GM19025 (cell line): ENCODE measurements around the gene MBNL2.
"Not testable (repeated sequence)": the region's sequence is repeated elsewhere in the genome, so short reads cannot be mapped to it uniquely, and the experiment has no call there.

ENCODE experiments used
- ATAC-seq: cut with Tn5 transposase; IDR thresholded peaks from one replicate; pipeline ENCODE4 v1.9.1; 2021; ENCODE audit warnings: mild to moderate bottlenecking, low read depth, moderate library complexity; ENCODE audit not compliant: unreplicated experiment

MBNL2 gene

DNA sequence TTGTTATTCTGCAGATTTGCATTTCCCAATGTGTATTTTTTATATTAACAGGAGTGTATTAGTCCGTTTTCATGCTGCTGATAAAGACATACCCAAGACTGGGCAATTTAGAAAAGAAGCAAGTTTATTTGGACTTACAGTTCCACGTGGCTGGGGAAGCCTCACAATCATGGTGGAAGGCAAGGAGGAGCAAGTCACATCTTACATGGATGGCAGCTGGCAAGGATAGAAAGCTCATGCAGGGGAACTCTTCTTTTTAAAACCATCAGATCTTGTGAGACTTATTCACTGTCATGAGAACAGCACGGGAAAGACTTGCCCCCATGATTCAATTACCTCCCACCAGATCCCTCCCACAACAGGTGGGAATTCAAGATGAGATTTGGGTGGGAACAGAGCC is 14.9 kb upstream of the MBNL2 start:
- ATAC-seq: not testable (repeated sequence)

DNA sequence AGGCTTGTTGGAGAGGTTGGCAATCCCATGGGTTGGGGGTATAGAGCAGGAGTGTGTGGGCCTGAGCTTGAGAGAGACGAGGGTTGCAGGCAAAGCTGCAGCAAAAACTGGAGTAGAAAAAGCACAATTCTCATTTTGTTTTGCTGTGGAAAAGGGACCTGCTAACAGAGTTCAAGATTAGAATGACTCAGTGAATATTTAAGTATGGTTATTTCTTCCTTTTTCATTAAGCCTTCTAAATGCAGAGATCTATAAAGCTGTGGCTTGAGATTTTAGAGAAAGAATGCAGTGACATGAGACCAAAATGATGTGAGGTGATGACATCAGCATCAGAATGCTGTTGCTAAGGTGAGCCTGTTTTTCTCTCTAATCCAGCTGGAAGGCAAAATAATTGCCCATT is 10.8 kb upstream of the MBNL2 start:
- no peak for ATAC-seq

DNA sequence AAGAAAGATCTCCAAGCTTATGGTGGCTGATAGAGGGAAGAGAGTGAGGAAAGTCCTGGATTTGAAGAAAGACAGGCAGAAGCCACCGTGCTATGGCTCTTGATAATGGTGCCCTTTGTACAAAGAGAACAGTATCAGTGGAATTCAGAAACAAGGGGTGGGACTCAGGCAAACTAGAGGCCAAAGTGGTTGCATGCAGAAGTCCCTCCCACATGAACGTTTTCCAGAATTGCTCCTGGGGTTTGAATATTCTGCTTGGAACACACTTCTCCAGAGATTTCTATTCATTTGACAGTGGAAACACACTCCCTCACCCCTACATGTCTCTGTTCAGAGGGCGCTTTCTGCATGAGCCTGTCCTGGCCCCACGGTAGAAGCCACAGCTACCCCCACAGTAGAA is 10.1 kb upstream of the MBNL2 start:
- ATAC-seq: no peak

DNA sequence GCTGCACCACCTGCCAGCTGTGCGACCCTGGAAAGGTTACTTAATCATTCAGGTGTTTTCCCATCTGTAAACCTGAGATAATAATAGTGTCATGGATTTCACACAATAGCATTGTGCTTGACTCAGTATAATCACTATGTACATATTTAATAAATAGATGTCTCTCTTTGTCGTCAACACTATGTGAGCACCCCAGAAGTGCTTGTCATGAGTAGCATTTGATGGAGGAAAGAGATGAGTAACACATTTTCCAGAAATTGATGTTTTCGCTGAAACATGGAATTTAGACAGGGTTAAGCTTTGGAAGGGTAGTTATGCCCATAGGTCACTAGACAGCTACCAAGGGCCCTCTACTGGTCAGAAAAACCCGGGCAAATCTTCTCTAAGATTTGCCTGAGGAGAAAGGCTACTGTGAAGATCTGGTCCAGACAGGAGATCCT is 9.5 kb upstream of the MBNL2 start:
- ATAC-seq: no peak

DNA sequence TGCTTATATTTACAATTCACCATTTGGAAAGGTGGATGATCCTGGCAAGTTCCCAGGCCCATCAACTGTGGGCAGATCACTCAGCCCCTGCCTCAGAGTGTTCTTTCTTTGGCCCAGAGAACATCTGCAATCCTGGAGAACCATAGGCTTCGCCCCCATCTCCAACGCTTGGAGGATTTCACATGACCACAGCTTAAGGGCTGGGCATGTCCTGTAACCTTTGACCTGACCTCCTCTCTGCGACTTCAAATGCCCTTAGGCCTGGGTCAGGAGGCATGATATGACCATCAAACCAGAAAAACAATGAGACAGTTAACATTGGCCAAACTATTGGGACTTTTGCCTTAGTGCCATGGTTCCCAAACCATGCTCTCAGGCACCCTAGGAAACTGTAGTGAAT is 7.2 kb upstream of the MBNL2 start:
- no peak for ATAC-seq

DNA sequence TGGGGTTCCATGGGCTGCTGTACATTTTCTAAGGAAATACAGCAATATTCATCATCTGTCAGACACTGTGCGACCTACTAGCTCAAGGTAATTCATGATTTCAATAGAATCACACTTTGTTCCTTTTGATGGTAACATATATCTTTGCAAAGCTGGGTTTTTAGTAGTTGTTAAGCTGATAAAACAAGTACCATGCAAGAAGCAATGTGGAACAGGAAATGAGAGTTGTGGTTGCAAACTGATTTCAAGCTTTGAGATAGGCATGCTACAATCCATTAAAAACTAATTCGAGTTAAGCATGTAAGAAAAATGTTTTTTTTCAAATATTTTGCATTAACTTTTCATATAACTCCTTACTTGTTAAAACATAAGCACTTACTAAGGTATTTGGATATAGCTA is 6.8 kb upstream of the MBNL2 start:
- no peak for ATAC-seq

DNA sequence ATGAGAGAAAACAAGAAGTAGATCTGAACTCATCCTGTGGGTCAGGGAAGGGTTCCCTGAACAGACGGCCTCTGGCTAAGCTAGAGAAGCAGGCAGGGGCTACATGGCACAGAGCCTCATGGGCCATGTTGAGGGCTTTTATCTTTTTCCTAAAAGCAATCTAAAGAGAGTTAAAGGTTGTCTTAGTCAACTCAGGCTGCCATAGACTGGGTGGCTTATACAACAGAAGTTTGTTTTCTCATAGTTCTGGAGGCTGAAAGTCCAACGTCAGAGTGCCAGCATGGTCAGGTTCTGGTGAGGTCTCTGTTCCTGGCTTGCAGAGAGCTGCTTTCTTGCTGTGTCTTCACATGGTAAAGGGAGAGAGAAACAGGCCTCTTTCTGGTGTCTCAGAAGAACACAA is 2.9 kb upstream of the MBNL2 start:
- no peak for ATAC-seq

DNA sequence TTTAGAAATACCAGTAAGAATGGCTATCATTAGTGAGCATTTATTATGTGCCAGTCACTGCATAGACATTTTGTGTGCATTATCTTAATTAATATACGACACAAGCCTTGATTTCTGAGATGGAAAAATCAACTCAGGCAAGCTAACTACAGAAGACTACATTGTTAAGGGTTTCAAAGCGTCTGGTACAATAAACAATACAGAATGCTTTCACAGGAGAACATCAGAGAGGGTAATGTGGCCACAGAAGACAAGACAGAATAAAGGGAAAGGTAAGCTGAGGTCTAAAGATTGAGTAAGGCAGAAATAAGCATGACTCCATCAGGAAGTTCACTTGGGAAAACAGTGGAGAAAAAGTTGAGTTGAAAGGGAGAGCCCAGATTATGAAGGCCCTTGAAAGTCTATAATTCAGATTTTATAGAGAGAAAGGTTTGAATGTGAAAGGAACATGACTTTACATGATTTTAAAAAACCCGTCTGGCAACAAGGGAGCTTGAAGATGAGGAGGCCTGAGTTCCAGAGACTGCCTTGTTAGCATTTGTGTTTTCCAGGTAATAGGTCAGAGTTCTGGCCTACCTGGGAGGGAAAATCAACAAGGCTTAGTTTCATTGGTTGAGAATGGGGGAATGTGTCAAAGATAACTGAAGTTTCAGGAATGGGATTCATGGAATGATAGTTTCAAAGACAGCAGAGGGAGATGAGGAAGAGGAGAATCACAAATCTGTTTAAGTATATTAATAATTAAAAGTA is 1.8 kb upstream of the MBNL2 start:
- no peak for ATAC-seq

DNA sequence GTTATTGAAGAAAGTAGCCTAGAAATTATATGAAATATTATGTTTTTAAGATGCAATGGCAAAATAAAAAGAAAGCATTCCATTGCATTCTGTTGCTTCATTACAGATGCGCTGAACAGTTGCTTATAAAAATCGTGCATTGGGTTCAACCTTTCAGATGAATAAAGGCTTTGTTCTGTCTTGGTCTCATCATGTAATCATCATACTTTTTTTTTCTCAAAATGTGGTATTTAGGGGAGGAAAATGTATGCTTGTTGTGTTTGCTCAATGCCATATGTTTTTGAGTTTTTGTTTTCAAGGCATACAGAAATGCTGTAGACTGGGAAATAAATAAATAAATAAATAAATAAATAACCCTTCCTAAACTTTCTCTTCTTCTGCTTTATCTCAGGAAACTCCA is 1.1 kb upstream of the MBNL2 start:
- ATAC-seq: no peak

DNA sequence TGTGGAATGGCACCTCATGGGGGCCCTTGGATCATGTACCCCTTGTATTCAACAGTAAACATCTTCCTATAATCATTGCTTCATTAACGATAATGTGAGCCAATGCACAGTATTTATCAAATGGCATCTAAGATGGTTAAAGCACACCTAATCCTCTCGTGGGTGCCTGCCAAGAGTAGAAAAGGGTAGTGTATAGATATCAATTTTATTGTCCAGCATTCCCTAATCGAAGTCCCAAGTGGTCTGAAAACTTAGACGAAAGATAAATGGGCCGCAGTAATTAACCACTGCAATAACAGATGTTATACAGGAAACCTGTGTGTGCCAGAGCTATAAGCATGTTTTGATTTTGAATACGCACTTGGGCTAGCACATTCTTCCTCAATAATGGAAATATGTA is 667 bp upstream of the MBNL2 start:
- no peak for ATAC-seq

DNA sequence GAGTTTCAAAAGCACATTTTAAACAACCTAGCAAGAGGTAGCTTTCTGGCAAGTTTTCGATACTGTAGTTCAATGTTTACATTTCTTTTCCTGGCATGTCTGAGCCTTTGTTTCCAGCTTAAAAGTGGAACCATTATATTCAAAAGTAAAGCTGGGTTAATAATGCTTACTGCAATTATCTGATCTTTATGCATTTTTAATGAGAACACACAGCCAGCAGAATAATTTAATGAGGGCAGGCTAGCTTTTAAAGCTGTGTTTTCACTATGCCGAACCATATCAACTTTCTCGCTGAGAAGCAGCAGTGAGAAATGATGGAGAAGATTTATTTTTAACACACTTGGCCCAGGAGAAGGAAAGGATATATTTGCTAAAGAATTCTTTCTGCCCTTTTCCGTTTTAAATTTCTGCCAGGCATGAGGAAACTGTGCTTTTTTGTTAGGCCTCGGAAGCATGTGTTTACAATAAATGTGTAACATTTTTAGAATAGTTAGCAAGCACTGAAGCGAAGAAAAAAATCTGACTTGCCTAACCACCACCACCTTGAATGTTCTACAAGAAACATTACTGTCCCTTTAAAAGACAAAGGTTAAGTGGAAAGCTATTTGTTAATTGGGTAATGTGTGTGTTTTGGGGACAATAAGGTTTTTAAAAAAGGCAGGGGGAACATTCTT is 1.0 kb downstream of the MBNL2 start:
- ATAC-seq: no peak

DNA sequence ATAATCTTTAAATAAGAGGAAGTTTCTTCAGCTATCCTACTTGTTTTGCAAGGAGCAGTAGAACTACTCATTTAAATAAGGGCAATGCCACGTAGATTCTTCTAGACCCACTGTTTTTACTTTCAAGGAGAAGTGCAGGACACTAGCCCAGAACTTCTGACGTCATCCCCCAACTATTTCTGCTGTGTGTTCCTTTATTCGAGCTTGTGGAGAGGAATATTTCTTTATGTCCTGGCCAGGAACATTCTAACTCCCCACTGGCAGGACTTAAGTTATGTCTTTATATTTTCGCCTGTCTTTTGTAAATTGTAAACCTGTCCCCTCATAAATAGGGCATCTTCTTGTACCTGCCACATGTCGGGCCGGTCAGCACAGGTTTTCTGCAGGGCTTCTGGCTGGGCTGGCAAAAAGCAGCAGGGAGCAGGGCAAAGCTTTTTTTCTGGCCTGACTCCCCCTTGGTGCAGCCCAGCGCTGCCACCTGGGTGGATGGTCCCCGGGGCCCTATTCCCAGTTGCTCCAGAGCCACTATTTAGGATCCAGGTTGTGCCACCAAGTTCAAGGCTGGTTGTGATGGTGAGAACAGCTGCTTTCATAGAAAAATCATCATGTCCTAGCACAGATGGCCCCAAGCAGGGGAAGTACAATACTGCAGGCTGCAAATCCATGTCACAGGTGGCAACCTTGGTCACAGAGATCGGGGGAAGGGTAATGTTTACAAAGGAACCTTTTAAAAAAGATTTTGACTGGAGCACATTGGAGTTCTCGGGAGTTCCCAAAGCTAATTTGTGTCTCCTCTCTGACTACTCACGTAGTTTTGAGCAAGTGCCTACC is 1.8 kb downstream of the MBNL2 start:
- no peak for ATAC-seq

DNA sequence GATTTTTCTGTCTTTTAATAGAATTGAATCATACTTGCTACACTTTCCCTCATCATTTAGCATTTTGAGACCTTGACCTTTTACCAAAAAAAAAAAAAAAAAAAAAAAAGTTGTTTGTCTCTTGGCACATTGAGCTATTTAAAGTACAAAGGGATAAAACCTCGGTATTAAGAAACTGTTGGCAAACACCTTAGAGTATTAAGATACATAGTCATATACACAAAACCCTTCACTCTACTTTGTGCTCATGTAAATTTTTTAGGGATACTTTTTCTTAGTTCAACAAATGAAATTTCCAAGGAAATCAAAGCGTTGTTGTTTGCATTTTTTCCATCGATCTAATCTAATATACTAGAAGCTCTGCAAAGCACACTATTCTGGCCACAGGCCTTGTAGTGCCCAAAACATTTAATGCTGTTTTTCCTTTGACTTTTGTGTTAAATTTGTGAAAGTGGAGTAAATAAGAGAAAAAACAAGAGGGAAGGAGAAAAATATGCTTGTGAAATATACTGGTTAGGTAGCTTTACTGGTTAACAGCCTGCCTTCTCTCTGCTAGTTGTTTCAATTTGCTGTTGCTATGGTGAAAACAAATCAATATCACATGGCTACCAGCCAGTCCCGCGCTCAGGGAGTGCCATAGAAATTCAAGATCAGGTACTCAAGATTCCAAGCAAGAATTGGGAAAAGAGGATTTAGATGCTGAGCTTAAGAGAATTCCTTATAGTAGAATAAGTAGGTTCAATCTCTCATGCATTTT is 2.6 kb downstream of the MBNL2 start:
- ATAC-seq: no peak

DNA sequence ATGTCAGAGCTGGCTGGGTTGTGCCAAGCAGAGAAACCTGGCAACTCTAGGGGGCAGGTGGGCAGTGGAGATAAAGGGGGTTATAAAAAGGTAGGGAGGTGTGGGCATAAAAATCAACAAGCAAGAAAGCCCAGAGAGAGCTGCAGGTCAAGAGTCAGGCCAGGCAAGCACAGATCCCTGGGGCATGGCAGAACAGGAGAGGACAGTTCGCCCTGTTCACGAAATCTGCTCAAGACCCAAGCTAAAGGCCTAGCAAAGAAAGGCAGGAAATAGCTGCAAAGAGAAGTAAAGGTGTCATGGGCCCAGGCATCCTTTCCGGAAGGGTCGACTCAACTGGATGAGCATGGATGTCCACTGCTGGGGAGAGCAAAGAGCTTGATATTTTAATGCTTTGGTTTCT is 3.4 kb downstream of the MBNL2 start:
- ATAC-seq: no peak

DNA sequence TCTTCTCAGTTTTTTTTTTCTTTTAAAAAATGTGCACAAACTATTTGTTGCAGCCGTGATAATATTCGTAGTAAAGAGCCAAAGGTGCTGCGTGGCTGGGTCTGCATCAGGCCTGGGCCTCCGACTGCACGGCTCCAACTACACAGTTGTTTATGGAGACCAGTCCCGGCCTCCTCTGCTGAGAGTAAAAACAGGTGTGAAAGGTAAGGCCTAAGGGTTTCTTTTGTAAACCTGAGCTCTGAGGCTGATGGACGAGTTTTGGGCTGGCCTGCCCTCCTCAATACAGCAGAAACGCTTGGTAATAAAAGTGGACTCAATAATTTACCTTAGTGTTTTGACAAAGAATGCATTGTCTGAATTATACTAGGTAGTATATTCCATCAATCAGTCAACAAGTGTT is 3.9 kb downstream of the MBNL2 start:
- no peak for ATAC-seq

DNA sequence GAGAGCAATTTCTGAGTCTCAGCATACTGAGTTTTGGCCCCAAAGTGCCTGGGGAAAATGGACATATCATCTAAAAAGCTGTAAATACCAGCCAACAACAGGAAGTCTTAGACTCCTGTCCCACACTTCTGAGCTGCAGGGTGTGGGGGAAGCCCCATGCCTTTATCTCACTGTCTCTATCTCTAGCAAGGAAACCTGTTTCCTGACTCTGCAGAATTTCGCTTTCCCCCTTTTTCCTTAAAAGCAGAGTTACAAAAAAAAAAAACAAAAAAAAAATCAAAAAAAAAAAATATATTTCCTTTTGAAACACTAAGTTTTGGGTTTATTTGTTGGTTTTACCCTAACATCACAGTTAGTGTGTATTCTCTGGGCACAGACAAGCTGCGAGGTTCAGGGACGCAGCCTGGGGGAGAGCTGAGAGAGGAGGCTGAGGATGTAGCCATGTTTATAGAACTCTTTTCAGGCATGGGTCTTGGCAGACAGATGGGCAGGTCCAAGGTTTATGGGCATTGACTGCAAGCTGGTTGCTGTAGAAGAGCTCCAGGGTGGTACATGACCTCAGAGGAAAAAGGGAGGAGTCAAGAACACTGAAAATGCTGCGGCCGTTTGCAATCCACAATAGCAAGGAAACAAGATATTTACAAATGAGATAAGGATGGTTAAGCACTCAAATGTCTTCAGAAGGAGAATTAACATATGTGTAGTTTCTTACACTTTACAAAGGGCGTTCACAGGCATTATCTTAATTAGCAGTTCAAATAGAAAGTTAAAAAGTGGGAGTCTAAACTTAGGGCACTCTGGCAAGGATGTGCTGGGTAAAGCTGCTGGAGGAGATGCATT is 4.9 kb downstream of the MBNL2 start:
- ATAC-seq: peak; percentile 30

DNA sequence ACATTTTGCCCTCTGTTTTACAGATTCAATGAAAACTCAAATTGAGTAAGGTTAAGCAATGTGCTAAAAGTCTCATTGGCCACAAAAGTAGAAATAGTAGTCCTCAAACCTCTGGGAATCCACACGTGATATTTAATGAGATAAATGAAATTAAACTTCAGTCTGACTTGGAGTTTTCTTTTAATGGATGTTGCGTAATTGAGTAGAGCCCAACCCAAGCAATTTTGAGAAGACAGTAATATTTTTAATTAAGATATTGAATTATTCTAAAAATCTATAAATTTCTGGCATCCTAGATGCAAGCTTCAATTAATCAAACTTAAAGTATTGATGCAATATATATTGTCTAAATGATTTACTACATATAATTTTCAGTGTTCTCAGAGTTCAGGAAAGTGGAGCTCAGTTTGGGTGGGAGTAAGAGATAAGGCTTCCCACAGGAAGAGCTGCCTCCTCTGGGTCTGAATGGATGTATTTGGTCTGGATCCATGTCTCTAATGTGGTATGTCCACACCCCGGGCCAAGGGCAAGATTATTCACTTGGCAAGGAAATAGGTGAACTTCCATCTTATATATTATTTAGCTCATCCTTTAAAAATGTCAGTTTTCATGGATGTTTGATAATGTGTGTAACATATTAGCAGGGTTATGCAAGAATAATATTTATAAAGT is 6.9 kb downstream of the MBNL2 start:
- no peak for ATAC-seq

DNA sequence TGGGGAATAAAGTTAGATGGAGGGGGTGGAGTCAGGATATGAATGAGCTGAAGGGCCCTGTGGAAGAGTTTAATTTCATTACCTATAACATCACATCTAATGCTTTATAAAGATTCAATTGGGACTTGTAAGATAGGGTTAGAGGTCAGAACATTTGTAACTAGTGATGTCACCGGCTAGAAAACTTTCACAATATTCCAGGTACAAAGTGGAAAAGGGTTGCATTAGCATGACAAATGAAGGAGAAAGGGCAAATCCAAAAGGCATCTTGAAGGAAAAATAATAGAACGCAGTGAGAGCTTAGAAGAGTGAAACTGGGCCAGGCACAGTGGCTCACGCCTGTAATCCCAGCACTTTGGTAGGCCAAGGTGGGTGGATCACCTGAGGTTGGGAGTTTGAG is 7.6 kb downstream of the MBNL2 start:
- ATAC-seq: no peak

DNA sequence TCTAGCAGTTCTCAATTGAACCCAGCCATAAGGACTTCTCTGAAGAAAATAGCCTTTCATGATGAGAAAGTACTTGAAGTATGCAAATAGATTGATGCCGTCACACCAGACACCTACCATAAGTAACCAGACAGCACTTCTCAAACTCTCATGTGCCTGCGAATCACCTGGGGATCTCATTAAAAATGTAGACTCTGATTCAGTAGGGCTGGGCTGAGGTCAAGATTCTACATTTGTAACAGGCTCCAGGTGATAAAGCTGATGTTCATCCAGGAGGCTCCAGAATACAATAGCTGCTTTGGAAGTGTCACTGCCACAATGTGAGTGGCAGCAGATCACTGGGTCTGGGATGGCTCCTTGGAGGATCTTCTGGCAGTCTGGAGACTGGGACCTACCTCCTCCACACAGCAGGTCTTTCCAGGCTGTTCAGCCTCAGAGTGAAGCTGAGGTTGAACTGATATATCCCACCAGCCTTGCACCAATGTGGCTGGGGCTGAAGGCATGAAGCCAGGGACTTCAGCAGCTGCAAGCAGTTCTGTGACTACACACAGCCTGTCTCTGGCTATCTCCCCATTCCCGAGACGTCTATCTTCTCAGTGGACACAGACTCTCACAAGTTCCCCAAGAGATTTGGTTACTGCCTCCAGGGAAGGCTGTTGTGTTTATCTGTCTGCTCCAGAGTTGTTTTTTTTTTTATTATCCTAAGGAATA is 9.1 kb downstream of the MBNL2 start:
- ATAC-seq: no peak
